Cardiac septum (tissue), 1 donor: ENCODE results near the gene ACSS1. TPM values are rescaled to one million over a fixed set of nuclear protein-coding genes. Genes with fewer than 3 reads are reported as not detected.

ENCODE experiments used
- DNase-seq: peaks from one replicate; pipeline ENCODE4 v3.0.0-alpha.2; 2020; ENCODE audit warnings: low spot score
- intact Hi-C: fragments of 100-400 bp; cut with DNase I; formaldehyde crosslinking; loops from one replicate; pipeline ENCODE4 v1.14.0; 2022
- long read RNA-seq: library from polyadenylated mRNA; unstranded; transcript quantifications from one replicate; pipeline ENCODE4 v2.0.0, GENCODE V29; 2021
- total RNA-seq: library from RNA; stranded (reverse); fragmentation: NEBNext Ultra II Directional; extraction: Animal tissue kit (Norgen Biotek cat#: 25700); gene quantifications from one replicate; pipeline ENCODE4 v1.2.1, GENCODE V29; 2021
- donor health status: DM: no; HTN: no; CAD: no.

Gene ACSS1
- total RNA-seq: 47.6 TPM
- long read RNA-seq, full-length matches to known transcripts: 91 of 144 reads
- long read RNA-seq, partial matches to known transcripts: 19 of 144 reads
- long read RNA-seq, other reads (novel, unspliced or antisense): 34 of 144 reads

GRCh38 chr20:25058051-25058846, at the start of gene ACSS1:
Gene ACSS1 (minus strand): TSS chr20:25058139. CDS start chr20:25058102, 37 bp downstream.
- DNase-seq: peak; percentile 84
- intact Hi-C loops: loop anchor here (2.0 to 10.0 kb wide), 4 partner anchors 65 to 1703 kb away; partner anchors contain the start of genes APMAP, ENTPD6, NXT1 and PYGB

- DNase-seq: no peak
- intact Hi-C loops: no loop called here
These were observed 45.6 kb upstream of the ACSS1 start for GRCh38 chr20:25103526-25103925.

GRCh38 chr20:25100914-25101313, 43.0 kb upstream of the ACSS1 start:
- intact Hi-C loops: no loop called here
- DNase-seq: no peak

GRCh38 chr20:25099601-25100140, 41.7 kb upstream of the ACSS1 start:
- DNase-seq: no peak
- intact Hi-C loops: no loop called here

- intact Hi-C loops: no loop called here
- DNase-seq: no peak
These were observed 39.6 kb upstream of the ACSS1 start for GRCh38 chr20:25097498-25097897.

- intact Hi-C loops: no loop called here
- DNase-seq: no peak
These were observed 32.8 kb upstream of the ACSS1 start for GRCh38 chr20:25090492-25091429.

- no peak for DNase-seq
- intact Hi-C loops: no loop called here
These were observed 31.7 kb upstream of the ACSS1 start for GRCh38 chr20:25089662-25090061.

GRCh38 chr20:25089096-25089495, 31.2 kb upstream of the ACSS1 start:
- no peak for DNase-seq
- intact Hi-C loops: no loop called here

- intact Hi-C loops: no loop called here
- no peak for DNase-seq
These were observed 30.3 kb upstream of the ACSS1 start for GRCh38 chr20:25088267-25088666.

GRCh38 chr20:25087186-25087929, 29.4 kb upstream of the ACSS1 start:
- intact Hi-C loops: no loop called here
- no peak for DNase-seq

GRCh38 chr20:25085756-25086495, 28.0 kb upstream of the ACSS1 start:
- DNase-seq: no peak
- intact Hi-C loops: no loop called here

GRCh38 chr20:25084626-25085187, 26.8 kb upstream of the ACSS1 start:
- intact Hi-C loops: loop anchor here (5.0 kb wide), 1 partner anchor 93 kb away; no protein-coding TSS in a partner anchor
- DNase-seq: no peak

- intact Hi-C loops: loop anchor here (5.0 kb wide), 1 partner anchor 93 kb away; no protein-coding TSS in a partner anchor
- DNase-seq: no peak
These were observed 26.1 kb upstream of the ACSS1 start for GRCh38 chr20:25083773-25084625.

GRCh38 chr20:25083141-25083772, 25.3 kb upstream of the ACSS1 start:
- DNase-seq: no peak
- intact Hi-C loops: loop anchor here (5.0 kb wide), 1 partner anchor 94 kb away; no protein-coding TSS in a partner anchor

- intact Hi-C loops: loop anchor here (5.0 kb wide), 1 partner anchor 95 kb away; no protein-coding TSS in a partner anchor
- DNase-seq: no peak
These were observed 24.5 kb upstream of the ACSS1 start for GRCh38 chr20:25082498-25082873.

- intact Hi-C loops: loop anchor here (5.0 kb wide), 1 partner anchor 95 kb away; no protein-coding TSS in a partner anchor
- peak; percentile 50 for DNase-seq
These were observed 24.0 kb upstream of the ACSS1 start, which contains the start of gene VSX1 for GRCh38 chr20:25081730-25082497. Gene VSX1 (minus strand): TSS chr20:25082141. CDS start chr20:25082096, 45 bp downstream.
